HL-60 (cell line): ENCODE results near the gene DLX2.

ENCODE experiments used
- DNase-seq, 2 experiments: peaks; one replicate each; pipeline ENCODE4 v3.0.0-alpha.2; 2010 to 2020; ENCODE audit warnings: low read depth in 1 of 2, low spot score in 1 of 2
- H3K27ac ChIP-seq: fragments of 250-450 bp; sonication (Bioruptor Pico); replicated peaks from 2 replicates; pipeline ENCODE4 v1.5.1; 2020; ENCODE audit warnings: mild to moderate bottlenecking, moderate library complexity
- H3K27me3 ChIP-seq: fragments of 250-450 bp; sonication (Bioruptor Pico); 2 replicates; pipeline ENCODE4 v1.5.1; 2021; ENCODE audit warnings: mild to moderate bottlenecking, moderate library complexity; ENCODE audit not compliant: insufficient read depth, poor library complexity, severe bottlenecking
- H3K4me3 ChIP-seq: replicated peaks from 2 replicates; pipeline ENCODE4 v1.5.1; 2011; ENCODE audit warnings: mild to moderate bottlenecking, control low read depth, low read length; ENCODE audit not compliant: insufficient read depth
- GABPA ChIP-seq: IDR thresholded peaks from 2 replicates; pipeline ENCODE4 v1.6.1; 2012; ENCODE audit warnings: low read depth
- POLR2AphosphoS5 ChIP-seq: IDR thresholded peaks from 2 replicates; pipeline ENCODE4 v1.6.1; 2012; ENCODE audit warnings: low read depth
- SPI1 ChIP-seq: IDR thresholded peaks from 2 replicates; pipeline ENCODE4 v1.6.1; 2012; ENCODE audit warnings: low read depth, mild to moderate bottlenecking, borderline replicate concordance
- TF ChIP-seq, protein P1 (sequence below): IDR thresholded peaks from one replicate; pipeline ENCODE4 v1.5.1; 2011; ENCODE audit warnings: low read length, control low read depth, inconsistent platforms; ENCODE audit not compliant: insufficient read depth
- TF ChIP-seq, protein P2 (sequence below): IDR thresholded peaks from 2 replicates; pipeline ENCODE4 v1.6.1; 2012; ENCODE audit warnings: low read depth; ENCODE audit not compliant: insufficient replicate concordance

DLX2 gene

DNA sequence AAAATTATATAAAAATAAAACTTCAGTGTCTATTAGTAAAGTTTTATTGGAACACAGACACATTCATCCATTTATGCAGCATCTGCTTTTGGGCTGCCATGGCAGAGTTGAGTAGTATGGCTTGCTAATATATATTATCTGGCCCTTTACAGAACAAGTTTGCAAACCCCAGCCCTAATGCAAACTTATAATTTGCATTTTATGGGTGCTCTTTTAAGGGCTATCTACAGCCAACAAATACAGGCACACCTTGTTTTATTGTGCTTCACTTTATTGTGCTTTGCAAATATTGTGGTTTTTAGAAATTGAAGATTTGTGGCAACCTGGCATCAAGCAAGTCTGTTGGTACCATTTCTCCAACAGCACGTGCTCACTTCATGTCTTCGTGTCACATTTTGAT, 35.2 kb upstream of the DLX2 start:
- Histone ChIP-seq H3K27ac (no peak overlapping the region), H3K4me3 (no peak overlapping the region), H3K27me3 (no peaks in the 10 kb centered on the region)
- no peak for DNase-seq
- no peak for TF ChIP-seq POLR2AphosphoS5
- TF ChIP-seq, protein P1, sequence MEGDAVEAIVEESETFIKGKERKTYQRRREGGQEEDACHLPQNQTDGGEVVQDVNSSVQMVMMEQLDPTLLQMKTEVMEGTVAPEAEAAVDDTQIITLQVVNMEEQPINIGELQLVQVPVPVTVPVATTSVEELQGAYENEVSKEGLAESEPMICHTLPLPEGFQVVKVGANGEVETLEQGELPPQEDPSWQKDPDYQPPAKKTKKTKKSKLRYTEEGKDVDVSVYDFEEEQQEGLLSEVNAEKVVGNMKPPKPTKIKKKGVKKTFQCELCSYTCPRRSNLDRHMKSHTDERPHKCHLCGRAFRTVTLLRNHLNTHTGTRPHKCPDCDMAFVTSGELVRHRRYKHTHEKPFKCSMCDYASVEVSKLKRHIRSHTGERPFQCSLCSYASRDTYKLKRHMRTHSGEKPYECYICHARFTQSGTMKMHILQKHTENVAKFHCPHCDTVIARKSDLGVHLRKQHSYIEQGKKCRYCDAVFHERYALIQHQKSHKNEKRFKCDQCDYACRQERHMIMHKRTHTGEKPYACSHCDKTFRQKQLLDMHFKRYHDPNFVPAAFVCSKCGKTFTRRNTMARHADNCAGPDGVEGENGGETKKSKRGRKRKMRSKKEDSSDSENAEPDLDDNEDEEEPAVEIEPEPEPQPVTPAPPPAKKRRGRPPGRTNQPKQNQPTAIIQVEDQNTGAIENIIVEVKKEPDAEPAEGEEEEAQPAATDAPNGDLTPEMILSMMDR = no peak
- TF ChIP-seq, protein P2, sequence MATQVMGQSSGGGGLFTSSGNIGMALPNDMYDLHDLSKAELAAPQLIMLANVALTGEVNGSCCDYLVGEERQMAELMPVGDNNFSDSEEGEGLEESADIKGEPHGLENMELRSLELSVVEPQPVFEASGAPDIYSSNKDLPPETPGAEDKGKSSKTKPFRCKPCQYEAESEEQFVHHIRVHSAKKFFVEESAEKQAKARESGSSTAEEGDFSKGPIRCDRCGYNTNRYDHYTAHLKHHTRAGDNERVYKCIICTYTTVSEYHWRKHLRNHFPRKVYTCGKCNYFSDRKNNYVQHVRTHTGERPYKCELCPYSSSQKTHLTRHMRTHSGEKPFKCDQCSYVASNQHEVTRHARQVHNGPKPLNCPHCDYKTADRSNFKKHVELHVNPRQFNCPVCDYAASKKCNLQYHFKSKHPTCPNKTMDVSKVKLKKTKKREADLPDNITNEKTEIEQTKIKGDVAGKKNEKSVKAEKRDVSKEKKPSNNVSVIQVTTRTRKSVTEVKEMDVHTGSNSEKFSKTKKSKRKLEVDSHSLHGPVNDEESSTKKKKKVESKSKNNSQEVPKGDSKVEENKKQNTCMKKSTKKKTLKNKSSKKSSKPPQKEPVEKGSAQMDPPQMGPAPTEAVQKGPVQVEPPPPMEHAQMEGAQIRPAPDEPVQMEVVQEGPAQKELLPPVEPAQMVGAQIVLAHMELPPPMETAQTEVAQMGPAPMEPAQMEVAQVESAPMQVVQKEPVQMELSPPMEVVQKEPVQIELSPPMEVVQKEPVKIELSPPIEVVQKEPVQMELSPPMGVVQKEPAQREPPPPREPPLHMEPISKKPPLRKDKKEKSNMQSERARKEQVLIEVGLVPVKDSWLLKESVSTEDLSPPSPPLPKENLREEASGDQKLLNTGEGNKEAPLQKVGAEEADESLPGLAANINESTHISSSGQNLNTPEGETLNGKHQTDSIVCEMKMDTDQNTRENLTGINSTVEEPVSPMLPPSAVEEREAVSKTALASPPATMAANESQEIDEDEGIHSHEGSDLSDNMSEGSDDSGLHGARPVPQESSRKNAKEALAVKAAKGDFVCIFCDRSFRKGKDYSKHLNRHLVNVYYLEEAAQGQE = no peak
- TF ChIP-seq GABPA = no peak
- no peak for TF ChIP-seq SPI1

DNA sequence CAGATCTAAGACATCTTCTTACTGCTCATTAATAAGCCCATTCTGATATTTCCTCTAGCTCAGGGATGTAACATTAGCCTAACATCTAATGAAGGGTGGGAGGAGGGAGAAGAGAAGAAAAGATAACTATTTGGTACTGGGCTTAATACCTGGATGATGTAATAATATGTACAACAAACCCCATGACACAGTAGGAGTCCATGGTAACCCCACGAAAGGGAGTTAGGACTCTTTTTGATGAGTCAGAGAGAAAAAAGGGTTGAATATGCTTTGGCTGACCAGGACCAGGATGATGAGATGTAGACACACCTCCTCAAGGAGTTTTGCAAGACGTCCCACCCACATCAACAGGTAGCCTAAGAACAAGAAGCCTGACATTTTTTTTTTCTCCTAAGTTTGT, 34.4 kb upstream of the DLX2 start:
- no peak overlapping the region for H3K4me3 ChIP-seq
- TF ChIP-seq, protein P2 = no peak
- TF ChIP-seq SPI1 (no peak), GABPA (no peak), POLR2AphosphoS5 (no peak)
- TF ChIP-seq, protein P1 = no peak
- no peak overlapping the region for H3K27ac ChIP-seq
- no peak for DNase-seq
- H3K27me3 ChIP-seq = no peaks in the 10 kb centered on the region

DNA sequence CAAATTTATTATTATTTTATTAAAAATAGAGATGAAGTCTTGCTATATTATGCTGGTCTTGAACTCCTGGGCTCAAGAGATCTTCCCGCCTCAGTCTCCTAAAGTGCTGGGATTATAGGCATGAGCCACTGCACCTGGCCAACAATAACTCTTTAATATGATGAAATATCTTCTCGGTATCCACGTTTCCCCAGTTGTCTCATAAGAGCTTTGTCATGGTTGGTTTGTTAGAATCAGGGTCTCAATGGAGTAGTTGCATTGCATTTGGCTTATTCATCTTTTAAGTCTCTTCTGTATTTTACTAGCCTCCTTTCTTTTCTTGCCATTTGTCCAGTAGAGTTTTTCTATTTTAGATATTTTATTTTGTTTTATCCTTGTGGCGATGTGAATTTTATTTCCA, 32.7 kb upstream of the DLX2 start:
- H3K27ac ChIP-seq = no peak overlapping the region
- H3K4me3 ChIP-seq = no peak overlapping the region
- no peaks in the 10 kb centered on the region for H3K27me3 ChIP-seq
- TF ChIP-seq, protein P2 = no peak
- no peak for TF ChIP-seq GABPA
- DNase-seq = no peak

DNA sequence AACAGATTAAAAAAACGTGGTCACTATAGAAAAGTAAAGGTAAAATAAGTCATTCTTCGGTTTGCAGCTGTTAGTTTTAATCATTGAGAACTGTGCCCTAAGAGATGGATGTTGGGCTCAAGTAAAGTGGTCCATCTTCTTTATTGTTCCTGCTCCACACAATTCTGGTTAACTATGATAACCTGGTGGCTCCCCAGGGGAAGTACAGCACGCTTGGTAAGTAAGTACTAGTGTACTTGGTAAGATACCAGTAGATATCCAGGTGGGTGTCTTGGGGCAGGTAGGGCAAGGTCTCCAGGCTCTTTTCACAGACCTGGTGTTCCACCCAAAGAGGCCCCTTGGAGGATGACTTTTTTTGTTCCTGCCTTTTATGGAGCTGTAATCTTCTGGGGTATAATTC, 31.6 kb upstream of the DLX2 start:
- Histone ChIP-seq H3K27ac (no peak overlapping the region), H3K27me3 (no peaks in the 10 kb centered on the region), H3K4me3 (no peak overlapping the region)
- TF ChIP-seq GABPA (no peak), POLR2AphosphoS5 (no peak), SPI1 (no peak)
- TF ChIP-seq, protein P1 = no peak
- TF ChIP-seq, protein P2 = no peak
- DNase-seq = no peak
